SK-N-SH (cell line): ENCODE results near the gene DPF3. TPM values are rescaled to one million over a fixed set of nuclear protein-coding genes. Genes with fewer than 3 reads are reported as not detected.

ENCODE experiments used
- CTCF ChIA-PET: fragments of 300-600, 350-600 bp; formaldehyde crosslinking; extraction: SDS; loops from one replicate; lab custom pipeline; 2021; lab: Yijun Ruan, JAX
- POLR2A ChIA-PET: fragments of 350-600 bp; sonication (Branson Sonifier 250); formaldehyde crosslinking; extraction: SDS; loops from one replicate; lab custom pipeline; 2020; ENCODE audit warnings: antibody characterized with exemption, inconsistent platforms; lab: Yijun Ruan, JAX
- DNase-seq: peaks from one replicate; pipeline ENCODE4 v3.0.0; 2012
- H2AFZ ChIP-seq: fragments of 200-600 bp; sonication (generic); 2 replicates; pipeline ENCODE4 v1.8.1; 2016; ENCODE audit warnings: antibody characterized with exemption, mild to moderate bottlenecking, low read depth
- H3F3A ChIP-seq: fragments of 200-600 bp; sonication (generic); replicated peaks from 2 replicates; pipeline ENCODE3; 2016; ENCODE audit warnings: antibody characterized with exemption, mild to moderate bottlenecking; ENCODE audit not compliant: insufficient read depth
- H3K27ac ChIP-seq, 2 experiments: fragments of 200-500 bp in 1 of 2; fragments of 200-600 bp in 1 of 2; sonication (Bioruptor generic) in 1 of 2; sonication (generic), shearing (Covaris generic) in 1 of 2; 2 replicates each; pipeline versions ENCODE4 v1.5.1 to v1.6.1; 2014 to 2016; ENCODE audit warnings: low read depth in 2 of 2, inconsistent platforms in 1 of 2, low read length in 1 of 2, mild to moderate bottlenecking in 1 of 2, mixed read lengths in 1 of 2
- H3K27me3 ChIP-seq: fragments of 200-600 bp; sonication (generic), shearing (Covaris generic); 2 replicates; pipeline ENCODE4 v1.6.1; 2016; ENCODE audit warnings: mixed run types; ENCODE audit not compliant: insufficient read depth
- H3K36me3 ChIP-seq, 2 experiments: fragments of 200-500 bp in 1 of 2; fragments of 200-600 bp in 1 of 2; sonication (Bioruptor generic) in 1 of 2; sonication (generic) in 1 of 2; replicated peaks in 1 of 2; 2 replicates each; pipeline versions ENCODE3 to v1.5.1; 2014 to 2016; ENCODE audit warnings: low read length in 1 of 2, mild to moderate bottlenecking in 1 of 2; ENCODE audit not compliant: insufficient read depth in 2 of 2, control insufficient read depth in 1 of 2
- H3K4me1 ChIP-seq, 2 experiments: fragments of 200-500 bp in 1 of 2; fragments of 200-600 bp in 1 of 2; sonication (Bioruptor generic) in 1 of 2; sonication (generic), shearing (Covaris generic) in 1 of 2; 2 replicates each; pipeline versions ENCODE4 v1.5.1 to v1.6.1; 2014 to 2016; ENCODE audit warnings: low read depth in 1 of 2, low read length in 1 of 2, mixed run types in 1 of 2; ENCODE audit not compliant: insufficient read depth in 2 of 2, control insufficient read depth in 1 of 2
- H3K4me2 ChIP-seq: fragments of 200-600 bp; sonication (generic), shearing (Covaris generic); 2 replicates; pipeline ENCODE4 v1.6.1; 2017; ENCODE audit warnings: mixed run types
- H3K4me3 ChIP-seq, 2 experiments: fragments of 200-500 bp in 1 of 2; fragments of 200-600 bp in 1 of 2; sonication (Bioruptor generic) in 1 of 2; sonication (generic), shearing (Covaris generic) in 1 of 2; 2 replicates each; pipeline versions ENCODE4 v1.5.1 to v1.8.1; 2014 to 2016; ENCODE audit warnings: low read depth in 2 of 2, inconsistent platforms in 1 of 2, low read length in 1 of 2, mild to moderate bottlenecking in 1 of 2, mixed read lengths in 1 of 2, moderate library complexity in 1 of 2
- H3K79me2 ChIP-seq: fragments of 200-600 bp; sonication (generic); 2 replicates; pipeline ENCODE4 v1.8.1; 2017; ENCODE audit warnings: mild to moderate bottlenecking; ENCODE audit not compliant: insufficient read depth
- H3K9ac ChIP-seq: fragments of 200-600 bp; sonication (generic); 2 replicates; pipeline ENCODE4 v1.6.1; 2017; ENCODE audit warnings: mixed run types
- H3K9me2 ChIP-seq: fragments of 200-600 bp; sonication (generic); 2 replicates; pipeline ENCODE4 v1.6.1; 2017; ENCODE audit warnings: mixed run types
- H3K9me3 ChIP-seq: fragments of 200-600 bp; sonication (generic); 2 replicates; pipeline ENCODE4 v1.6.1; 2017; ENCODE audit warnings: mixed run types, mild to moderate bottlenecking, moderate library complexity
- H4K20me1 ChIP-seq: fragments of 200-600 bp; sonication (generic); 2 replicates; pipeline ENCODE4 v1.6.1; 2017; ENCODE audit warnings: mild to moderate bottlenecking, mixed run types; ENCODE audit not compliant: insufficient read depth
- ELF1 ChIP-seq: IDR thresholded peaks from 2 replicates; pipeline ENCODE4 v1.4.0; 2012
- FOSL2 ChIP-seq: IDR thresholded peaks from 2 replicates; pipeline ENCODE4 v1.4.0; 2012; ENCODE audit warnings: low read depth, mild to moderate bottlenecking, moderate library complexity, borderline replicate concordance
- FOXJ3 ChIP-seq: sonication (generic); formaldehyde crosslinking; IDR thresholded peaks from 2 replicates; pipeline ENCODE4 v1.5.1; 2020; ENCODE audit warnings: mild to moderate bottlenecking, missing genetic modification reagents
- IRF3 ChIP-seq: fragments of 150-350 bp; IDR thresholded peaks from 2 replicates; pipeline ENCODE4 v1.6.1; 2016; ENCODE audit warnings: mild to moderate bottlenecking, low read depth, low read length
- MXI1 ChIP-seq: IDR thresholded peaks from 2 replicates; pipeline ENCODE4 v1.6.1; 2012; ENCODE audit warnings: mild to moderate bottlenecking, low read depth, low read length, improper control_type of control experiment
- NRF1 ChIP-seq: IDR thresholded peaks from 2 replicates; pipeline ENCODE4 v1.6.1; 2012; ENCODE audit warnings: low read depth, mild to moderate bottlenecking, low read length
- RAD21 ChIP-seq: IDR thresholded peaks from 2 replicates; pipeline ENCODE4 v1.6.1; 2012; ENCODE audit warnings: mild to moderate bottlenecking, low read length
- SIN3A ChIP-seq: IDR thresholded peaks from 2 replicates; pipeline ENCODE4 v1.6.1; 2012; ENCODE audit warnings: low read depth, mild to moderate bottlenecking, low read length, moderate library complexity, borderline replicate concordance
- SMC3 ChIP-seq: IDR thresholded peaks from 2 replicates; pipeline ENCODE4 v1.6.1; 2012; ENCODE audit warnings: low read depth, low read length, improper control_type of control experiment
- TCF12 ChIP-seq: IDR thresholded peaks from 2 replicates; pipeline ENCODE4 v1.4.0; 2012
- TEAD4 ChIP-seq: IDR thresholded peaks from 2 replicates; pipeline ENCODE4 v1.4.0; 2012; ENCODE audit warnings: mild to moderate bottlenecking, borderline replicate concordance; ENCODE audit not compliant: insufficient read depth
- USF1 ChIP-seq: IDR thresholded peaks from 2 replicates; pipeline ENCODE4 v1.4.0; 2012; ENCODE audit warnings: low read depth, borderline replicate concordance
- WGBS: methylation state at CpG from one replicate; pipeline ENCODE4 v1.1.6; 2017; ENCODE audit warnings: low lambda C conversion rate; 5-methylcytosine and 5-hydroxymethylcytosine counted together
- polyA plus RNA-seq, 3 experiments: library from polyadenylated mRNA; depleted of rRNA; stranded (reverse); fragments of >200 nt; gene quantifications; 2 replicates each; pipeline ENCODE4 v1.2.3, GENCODE V29; 2012
- TF ChIP-seq, protein P1 (sequence below): IDR thresholded peaks from 2 replicates; pipeline ENCODE4; 2012
- TF ChIP-seq, protein P2 (sequence below): IDR thresholded peaks from 2 replicates; pipeline ENCODE4 v1.4.0; 2012; ENCODE audit warnings: low read depth, borderline replicate concordance
- TF ChIP-seq, protein P3 (sequence below): IDR thresholded peaks from 2 replicates; pipeline ENCODE4 v1.6.1; 2012; ENCODE audit warnings: mild to moderate bottlenecking, low read depth, low read length, moderate library complexity

Gene DPF3
- polyA plus RNA-seq, 1 of the 3 experiments (the other 2 are of a cell fraction) = 2.8 TPM

DNA sequence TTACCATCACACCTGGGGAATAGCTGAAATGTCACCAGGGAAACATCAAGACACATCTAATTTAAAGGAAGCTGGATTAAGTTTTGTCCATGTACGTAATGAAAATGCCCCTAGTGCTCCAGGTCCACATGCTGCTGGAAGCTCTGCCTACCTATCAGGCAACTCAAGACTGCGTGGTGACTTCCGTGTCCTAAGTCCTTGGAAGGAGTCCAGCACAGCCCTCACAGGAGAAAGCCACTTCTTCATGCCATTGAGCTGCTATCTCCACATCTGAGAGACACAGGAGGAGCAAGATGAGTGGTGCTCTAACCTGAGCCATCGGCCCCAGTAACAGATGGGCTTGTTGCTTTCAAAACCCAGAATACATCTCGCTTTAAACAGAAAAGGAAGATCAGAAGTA, 316.4 kb downstream of the DPF3 start:
- ChIA-PET CTCF (interaction anchor here (1.1 to 1.5 kb wide), 2 partner anchors 10 to 327 kb away, joined by 4 to 5 read pairs; no protein-coding TSS in a partner anchor), POLR2A (interaction anchor here (0.6 kb wide), 1 partner anchor 345 kb away, joined by 3 read pairs; no protein-coding TSS in a partner anchor)
- TF ChIP-seq, protein P1, sequence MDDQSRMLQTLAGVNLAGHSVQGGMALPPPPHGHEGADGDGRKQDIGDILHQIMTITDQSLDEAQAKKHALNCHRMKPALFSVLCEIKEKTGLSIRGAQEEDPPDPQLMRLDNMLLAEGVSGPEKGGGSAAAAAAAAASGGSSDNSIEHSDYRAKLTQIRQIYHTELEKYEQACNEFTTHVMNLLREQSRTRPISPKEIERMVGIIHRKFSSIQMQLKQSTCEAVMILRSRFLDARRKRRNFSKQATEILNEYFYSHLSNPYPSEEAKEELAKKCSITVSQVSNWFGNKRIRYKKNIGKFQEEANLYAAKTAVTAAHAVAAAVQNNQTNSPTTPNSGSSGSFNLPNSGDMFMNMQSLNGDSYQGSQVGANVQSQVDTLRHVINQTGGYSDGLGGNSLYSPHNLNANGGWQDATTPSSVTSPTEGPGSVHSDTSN = no peak
- TF ChIP-seq FOSL2 (no peak), ELF1 (no peak), NRF1 (no peak), FOXJ3 (CRISPR knock-in tag) (no peak), IRF3 (no peak), TCF12 (no peak), SMC3 (no peak), SIN3A (no peak), USF1 (no peak), TEAD4 (no peak), RAD21 (no peak), MXI1 (no peak)
- TF ChIP-seq, protein P2, sequence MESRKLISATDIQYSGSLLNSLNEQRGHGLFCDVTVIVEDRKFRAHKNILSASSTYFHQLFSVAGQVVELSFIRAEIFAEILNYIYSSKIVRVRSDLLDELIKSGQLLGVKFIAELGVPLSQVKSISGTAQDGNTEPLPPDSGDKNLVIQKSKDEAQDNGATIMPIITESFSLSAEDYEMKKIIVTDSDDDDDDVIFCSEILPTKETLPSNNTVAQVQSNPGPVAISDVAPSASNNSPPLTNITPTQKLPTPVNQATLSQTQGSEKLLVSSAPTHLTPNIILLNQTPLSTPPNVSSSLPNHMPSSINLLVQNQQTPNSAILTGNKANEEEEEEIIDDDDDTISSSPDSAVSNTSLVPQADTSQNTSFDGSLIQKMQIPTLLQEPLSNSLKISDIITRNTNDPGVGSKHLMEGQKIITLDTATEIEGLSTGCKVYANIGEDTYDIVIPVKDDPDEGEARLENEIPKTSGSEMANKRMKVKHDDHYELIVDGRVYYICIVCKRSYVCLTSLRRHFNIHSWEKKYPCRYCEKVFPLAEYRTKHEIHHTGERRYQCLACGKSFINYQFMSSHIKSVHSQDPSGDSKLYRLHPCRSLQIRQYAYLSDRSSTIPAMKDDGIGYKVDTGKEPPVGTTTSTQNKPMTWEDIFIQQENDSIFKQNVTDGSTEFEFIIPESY = no peak
- TF ChIP-seq, protein P3, sequence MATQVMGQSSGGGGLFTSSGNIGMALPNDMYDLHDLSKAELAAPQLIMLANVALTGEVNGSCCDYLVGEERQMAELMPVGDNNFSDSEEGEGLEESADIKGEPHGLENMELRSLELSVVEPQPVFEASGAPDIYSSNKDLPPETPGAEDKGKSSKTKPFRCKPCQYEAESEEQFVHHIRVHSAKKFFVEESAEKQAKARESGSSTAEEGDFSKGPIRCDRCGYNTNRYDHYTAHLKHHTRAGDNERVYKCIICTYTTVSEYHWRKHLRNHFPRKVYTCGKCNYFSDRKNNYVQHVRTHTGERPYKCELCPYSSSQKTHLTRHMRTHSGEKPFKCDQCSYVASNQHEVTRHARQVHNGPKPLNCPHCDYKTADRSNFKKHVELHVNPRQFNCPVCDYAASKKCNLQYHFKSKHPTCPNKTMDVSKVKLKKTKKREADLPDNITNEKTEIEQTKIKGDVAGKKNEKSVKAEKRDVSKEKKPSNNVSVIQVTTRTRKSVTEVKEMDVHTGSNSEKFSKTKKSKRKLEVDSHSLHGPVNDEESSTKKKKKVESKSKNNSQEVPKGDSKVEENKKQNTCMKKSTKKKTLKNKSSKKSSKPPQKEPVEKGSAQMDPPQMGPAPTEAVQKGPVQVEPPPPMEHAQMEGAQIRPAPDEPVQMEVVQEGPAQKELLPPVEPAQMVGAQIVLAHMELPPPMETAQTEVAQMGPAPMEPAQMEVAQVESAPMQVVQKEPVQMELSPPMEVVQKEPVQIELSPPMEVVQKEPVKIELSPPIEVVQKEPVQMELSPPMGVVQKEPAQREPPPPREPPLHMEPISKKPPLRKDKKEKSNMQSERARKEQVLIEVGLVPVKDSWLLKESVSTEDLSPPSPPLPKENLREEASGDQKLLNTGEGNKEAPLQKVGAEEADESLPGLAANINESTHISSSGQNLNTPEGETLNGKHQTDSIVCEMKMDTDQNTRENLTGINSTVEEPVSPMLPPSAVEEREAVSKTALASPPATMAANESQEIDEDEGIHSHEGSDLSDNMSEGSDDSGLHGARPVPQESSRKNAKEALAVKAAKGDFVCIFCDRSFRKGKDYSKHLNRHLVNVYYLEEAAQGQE = no peak
- H3K4me3 ChIP-seq = no peak overlapping the region
- 46% methylated on average over 5 of the region's 5 CpGs for WGBS
- H4K20me1 ChIP-seq = no peaks in the 10 kb centered on the region
- H3F3A ChIP-seq = no peaks in the 10 kb centered on the region
- H3K4me1 ChIP-seq = peaks cover 0 to 17% of the 10 kb centered on the region in 2 experiments; a peak in 2 of 4 replicates
- no peaks in the 10 kb centered on the region for H3K9me2 ChIP-seq
- H3K79me2 ChIP-seq = no peaks in the 10 kb centered on the region
- no peak for DNase-seq
- H3K27me3 ChIP-seq = peaks cover 5% of the 10 kb centered on the region; the same call in 1 of the 2 replicates
- no peak overlapping the region for H3K9ac ChIP-seq
- H3K36me3 ChIP-seq = no peaks in the 10 kb centered on the region
- H2AFZ ChIP-seq = no peak overlapping the region
- H3K27ac ChIP-seq = no peak overlapping the region
- no peaks in the 10 kb centered on the region for H3K9me3 ChIP-seq
- H3K4me2 ChIP-seq = no peak overlapping the region
